KOPT-K1 (cell line): Measurements from ENCODE around the gene MYH9.

Experiments used
- H3K27ac ChIP-seq: fragments of 200-600 bp; sonication (generic); 2 replicates; pipeline ENCODE4 v1.5.1; 2016; ENCODE audit warnings: antibody characterized with exemption, mild to moderate bottlenecking, low read depth, low read length; ENCODE audit not compliant: poor library complexity, severe bottlenecking
- H3K36me3 ChIP-seq: fragments of 200-600 bp; sonication (generic); 2 replicates; pipeline ENCODE4 v1.5.1; 2017; ENCODE audit warnings: antibody characterized with exemption, mild to moderate bottlenecking, low read length, moderate library complexity; ENCODE audit not compliant: insufficient read depth
- H3K9me3 ChIP-seq: fragments of 200-600 bp; sonication (generic); 2 replicates; pipeline ENCODE4 v1.5.1; 2017; ENCODE audit warnings: antibody characterized with exemption, low read length, mild to moderate bottlenecking; ENCODE audit not compliant: insufficient read depth, poor library complexity, severe bottlenecking

MYH9 gene

DNA sequence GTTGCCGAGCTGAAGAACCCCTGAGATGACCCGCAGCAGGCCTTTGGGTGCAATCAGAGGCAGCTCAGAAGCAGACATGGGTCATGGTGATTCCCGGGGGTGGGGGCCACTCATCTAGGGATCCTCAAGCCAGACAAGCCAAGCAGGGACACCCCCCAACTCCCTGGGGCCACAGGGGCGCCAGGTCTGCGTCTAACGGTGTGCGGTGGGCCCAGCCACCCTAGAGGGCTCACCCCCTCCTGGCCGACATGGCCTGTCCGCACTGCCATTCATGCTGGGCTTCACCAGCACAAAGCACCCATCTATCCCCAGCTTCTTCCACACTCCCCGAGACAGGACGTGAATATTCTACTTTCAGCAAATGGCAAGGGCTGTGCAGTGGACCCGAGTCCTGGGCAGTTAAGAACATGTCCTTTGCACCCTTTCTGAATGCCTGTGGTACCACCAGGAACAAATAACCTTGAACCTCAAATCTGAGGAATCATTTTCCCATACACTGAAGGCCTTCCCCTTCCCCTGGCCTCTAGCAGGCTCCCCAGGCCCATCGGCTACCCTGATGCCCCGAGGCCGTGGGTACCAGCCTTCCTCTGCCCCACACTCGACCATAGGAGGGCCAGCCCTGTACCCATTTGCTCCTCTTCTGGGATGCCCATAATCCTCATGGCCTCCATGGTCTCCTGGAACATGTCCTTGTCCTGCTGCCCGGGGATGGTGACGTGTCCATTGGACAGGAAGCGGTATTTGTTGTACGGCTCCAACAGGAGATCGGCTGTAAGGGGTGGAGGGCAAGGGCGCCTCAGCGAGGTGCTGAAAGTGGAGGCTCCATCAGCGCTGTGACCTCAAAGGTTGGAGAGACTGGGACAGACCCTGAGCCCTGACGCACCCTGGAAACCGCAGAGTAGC lies 67.9 kb downstream of the MYH9 start:
- Histone ChIP-seq H3K27ac (no peak overlapping the region), H3K36me3 (peaks cover 100% of the 10 kb centered on the region), H3K9me3 (no peaks in the 10 kb centered on the region)

GRCh38 chr22:36318442-36318841 lies 69.3 kb downstream of the MYH9 start:
- H3K36me3 ChIP-seq = peaks cover 100% of the 10 kb centered on the region
- no peak overlapping the region for H3K27ac ChIP-seq

DNA sequence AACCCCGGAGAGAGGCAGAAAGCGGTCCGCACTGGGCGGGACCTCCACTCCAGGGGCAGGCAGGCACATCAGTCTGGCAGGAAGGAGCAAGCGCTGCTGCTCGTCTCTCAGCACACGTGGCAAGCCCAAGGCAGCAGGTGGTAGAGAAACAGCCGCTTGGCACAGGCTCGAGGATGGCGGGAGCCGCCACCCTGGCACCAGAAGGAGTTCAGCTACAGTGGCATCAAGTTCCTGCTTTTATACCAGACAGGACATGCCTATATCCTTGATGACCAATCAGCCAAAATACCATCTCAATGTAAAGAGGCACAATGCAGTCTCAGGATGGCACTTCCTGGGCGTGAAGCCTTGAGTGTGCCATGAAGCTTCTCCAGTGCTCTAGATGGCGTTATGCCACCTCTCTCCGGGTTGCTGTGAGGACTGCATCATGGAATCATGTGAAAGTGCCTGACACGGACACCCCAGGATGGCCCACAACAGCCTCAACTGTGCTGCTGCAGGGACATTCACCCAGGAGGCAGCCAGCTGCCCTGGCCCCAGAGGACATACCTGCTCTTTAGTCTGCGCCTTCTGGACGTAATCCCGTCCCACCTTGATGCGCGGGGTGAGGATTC lies 70.0 kb downstream of the MYH9 start:
- Histone ChIP-seq H3K36me3 (peaks cover 100% of the 10 kb centered on the region), H3K27ac (no peak overlapping the region), H3K9me3 (no peaks in the 10 kb centered on the region)

More at GRCh38 chr22:36318442-36318841, 69.3 kb downstream of the MYH9 start:
- H3K9me3 ChIP-seq = no peaks in the 10 kb centered on the region

DNA sequence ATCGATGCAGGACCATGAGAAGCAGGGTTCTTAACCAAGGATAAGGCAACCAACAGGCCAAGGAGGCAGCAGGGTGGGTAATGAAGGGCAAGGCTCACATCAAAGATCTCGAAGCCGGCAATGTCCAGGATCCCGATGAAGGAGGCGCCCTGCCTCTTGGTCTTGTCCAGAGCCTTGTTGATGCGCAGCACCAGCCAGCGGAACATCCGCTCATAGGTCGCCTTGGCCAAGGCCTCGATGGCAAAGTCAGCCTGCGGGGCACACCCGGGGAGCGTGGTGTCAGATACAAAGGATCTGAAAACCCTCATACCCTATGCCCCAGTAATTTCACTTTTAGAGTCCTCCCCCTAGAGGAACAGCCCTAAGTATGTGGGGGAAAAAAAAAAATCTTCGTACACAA lies 71.3 kb downstream of the MYH9 start:
- H3K27ac ChIP-seq = no peak overlapping the region
- peaks cover 100% of the 10 kb centered on the region for H3K36me3 ChIP-seq
- no peaks in the 10 kb centered on the region for H3K9me3 ChIP-seq

DNA sequence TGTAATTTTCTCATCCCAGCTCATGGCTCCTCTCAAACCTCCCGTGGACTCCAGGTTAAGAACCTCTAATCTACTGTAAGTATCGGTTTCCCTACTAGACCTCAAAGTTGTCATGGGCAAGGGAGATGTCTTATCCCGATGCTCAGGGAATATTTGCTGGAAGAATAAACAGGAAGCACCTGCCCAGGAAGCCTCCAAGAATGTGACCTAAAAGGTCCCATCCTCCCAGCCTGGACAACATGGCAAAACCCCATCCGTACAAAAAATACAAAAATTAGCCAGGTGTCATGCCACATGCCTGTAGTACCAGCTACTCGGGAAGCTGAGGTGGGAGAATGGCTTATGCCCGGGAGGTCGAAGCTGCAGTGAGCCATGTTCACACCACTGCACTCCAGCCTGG lies 72.4 kb downstream of the MYH9 start:
- Histone ChIP-seq H3K27ac (no peak overlapping the region), H3K36me3 (peaks cover 100% of the 10 kb centered on the region), H3K9me3 (no peaks in the 10 kb centered on the region)

DNA sequence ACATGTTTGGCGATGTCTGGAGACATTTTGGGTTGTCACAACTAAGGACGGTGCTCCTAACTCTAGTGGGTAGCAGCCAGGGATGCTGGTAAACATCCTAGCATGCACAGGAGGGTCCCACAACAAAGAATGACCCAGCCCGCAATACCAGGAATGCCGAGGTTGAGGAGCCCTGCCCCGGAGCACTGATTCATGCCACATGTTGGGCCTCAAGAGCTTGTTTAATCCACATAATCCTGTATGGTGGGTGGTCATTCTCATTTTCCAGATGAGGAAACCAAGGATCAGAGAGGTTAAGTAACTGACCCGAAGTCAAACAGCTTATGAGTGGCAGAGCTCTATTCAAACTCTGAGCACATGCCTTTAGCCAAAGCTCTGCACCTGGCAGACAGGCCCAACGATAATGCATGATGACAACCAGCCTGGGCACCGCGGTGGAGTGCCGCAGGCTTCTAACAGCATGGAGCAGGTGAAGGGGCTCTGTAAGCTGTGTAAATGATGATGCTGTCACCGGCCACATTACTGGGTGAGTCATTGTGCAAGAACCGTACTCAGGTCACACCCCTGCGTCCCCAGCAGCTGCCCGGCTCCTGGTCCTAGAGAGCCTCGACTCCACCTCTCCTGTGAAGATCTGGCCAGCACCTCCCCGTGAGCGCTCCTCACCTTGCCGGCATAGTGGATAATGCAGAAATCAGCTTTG lies 76.2 kb downstream of the MYH9 start:
- no peaks in the 10 kb centered on the region for H3K9me3 ChIP-seq
- H3K27ac ChIP-seq = no peak overlapping the region
- H3K36me3 ChIP-seq = peaks cover 100% of the 10 kb centered on the region

- Histone ChIP-seq H3K36me3 (peaks cover 100% of the 10 kb centered on the region), H3K9me3 (no peaks in the 10 kb centered on the region), H3K27ac (no peak overlapping the region)
Measured at GRCh38 chr22:36308880-36309279, 78.9 kb downstream of the MYH9 start.

DNA sequence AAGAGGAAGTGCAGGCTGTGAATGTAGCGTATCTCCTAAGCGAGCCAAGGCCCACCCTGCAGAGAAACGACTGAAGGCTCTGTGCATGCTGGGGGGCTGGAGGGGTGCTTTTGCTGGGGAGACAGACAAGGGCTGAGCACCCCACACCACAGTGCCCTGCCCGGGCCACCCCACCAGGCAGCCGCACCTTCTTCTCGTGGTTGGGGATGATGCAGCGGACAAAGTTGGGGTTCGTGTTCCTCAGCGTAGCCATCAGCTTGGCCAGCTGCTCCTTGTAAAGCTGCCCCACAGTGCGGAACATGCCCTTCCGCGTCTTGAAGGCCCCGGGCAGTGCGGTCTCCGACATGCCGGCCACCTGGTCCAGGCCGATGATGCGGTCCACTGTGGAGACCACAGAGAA lies 81.5 kb downstream of the MYH9 start:
- peaks cover 100% of the 10 kb centered on the region for H3K36me3 ChIP-seq
- no peaks in the 10 kb centered on the region for H3K9me3 ChIP-seq
- no peak overlapping the region for H3K27ac ChIP-seq

DNA sequence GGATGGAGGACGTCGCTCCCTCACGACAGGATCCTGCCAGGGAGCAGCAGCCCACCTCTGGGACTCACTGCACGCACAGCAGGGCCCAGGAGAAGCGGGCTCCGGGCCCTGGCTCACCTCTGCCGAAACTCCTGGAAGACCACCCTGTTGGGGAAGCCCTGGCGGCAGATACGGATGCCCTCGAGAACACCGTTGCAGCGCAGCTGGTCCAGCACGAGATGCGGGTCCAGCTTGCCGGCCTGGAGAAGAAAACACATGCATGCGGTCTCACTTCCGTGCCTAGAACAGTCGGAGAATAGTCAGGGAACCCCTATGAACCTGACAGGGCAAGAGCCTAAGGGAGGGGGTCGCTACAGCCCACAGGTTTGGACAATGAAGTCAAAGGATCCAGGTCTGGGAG lies 82.0 kb downstream of the MYH9 start:
- Histone ChIP-seq H3K9me3 (no peaks in the 10 kb centered on the region), H3K27ac (no peak overlapping the region), H3K36me3 (peaks cover 100% of the 10 kb centered on the region)

GRCh38 chr22:36304429-36304828 lies 83.3 kb downstream of the MYH9 start:
- Histone ChIP-seq H3K27ac (no peak overlapping the region), H3K9me3 (no peaks in the 10 kb centered on the region), H3K36me3 (peaks cover 100% of the 10 kb centered on the region)

GRCh38 chr22:36303874-36304273 lies 83.9 kb downstream of the MYH9 start:
- Histone ChIP-seq H3K9me3 (no peaks in the 10 kb centered on the region), H3K27ac (no peak overlapping the region), H3K36me3 (peaks cover 100% of the 10 kb centered on the region)

GRCh38 chr22:36303115-36303467 lies 84.7 kb downstream of the MYH9 start:
- no peak overlapping the region for H3K27ac ChIP-seq
- peaks cover 100% of the 10 kb centered on the region for H3K36me3 ChIP-seq
- H3K9me3 ChIP-seq = no peaks in the 10 kb centered on the region

DNA sequence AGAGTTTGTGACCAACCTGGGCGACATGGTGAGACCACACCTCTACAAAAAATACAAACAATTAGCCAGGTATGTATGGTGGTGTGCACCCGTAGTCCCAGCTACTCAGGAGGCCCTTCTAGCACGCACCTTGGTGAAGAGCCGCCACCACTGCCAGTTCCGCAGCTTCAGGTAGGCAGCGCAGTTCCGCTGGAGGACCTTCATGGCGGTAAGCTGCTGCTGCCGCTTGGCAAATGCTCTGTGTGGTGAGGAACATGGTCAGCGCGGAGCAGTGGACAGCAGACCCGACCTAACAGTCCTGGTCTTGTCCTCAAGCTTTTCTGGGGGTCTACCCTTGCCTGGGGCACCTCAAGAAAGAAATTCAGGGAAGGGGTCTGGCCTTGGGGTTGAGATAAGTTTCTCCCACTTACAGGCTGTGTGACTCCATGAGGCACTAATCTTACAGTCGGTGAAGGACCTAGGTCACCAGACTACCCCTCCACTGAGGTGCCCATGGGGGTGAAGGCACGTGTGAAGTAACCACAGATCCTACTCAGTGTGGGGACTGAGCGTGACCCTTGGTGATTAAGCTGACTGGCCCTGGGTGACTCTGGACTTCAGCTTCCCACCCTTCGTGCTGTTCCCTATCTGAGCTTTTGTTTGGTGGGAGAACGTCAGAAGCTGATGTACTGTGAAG lies 85.2 kb downstream of the MYH9 start:
- H3K27ac ChIP-seq = no peak overlapping the region
- H3K9me3 ChIP-seq = no peaks in the 10 kb centered on the region
- peaks cover 100% of the 10 kb centered on the region for H3K36me3 ChIP-seq

DNA sequence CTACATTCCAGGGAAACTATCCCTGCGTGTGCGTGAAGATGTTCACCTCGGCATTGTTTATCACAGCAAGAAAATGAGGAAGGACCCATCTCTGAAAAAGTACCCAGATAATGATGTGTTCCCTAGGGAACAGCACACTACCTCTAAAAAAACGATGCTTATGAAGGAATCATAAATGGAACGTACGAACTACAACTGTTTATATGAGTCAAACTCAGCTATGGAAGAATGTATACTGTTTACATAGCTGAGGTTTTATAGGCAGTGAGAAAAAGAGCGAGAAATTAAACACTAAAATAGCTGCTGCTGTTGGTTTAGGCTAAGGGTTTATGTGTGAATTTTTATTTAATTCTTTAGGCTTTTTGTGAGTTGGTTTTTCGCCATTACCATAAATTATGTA lies 85.9 kb downstream of the MYH9 start:
- H3K27ac ChIP-seq = no peak overlapping the region

DNA sequence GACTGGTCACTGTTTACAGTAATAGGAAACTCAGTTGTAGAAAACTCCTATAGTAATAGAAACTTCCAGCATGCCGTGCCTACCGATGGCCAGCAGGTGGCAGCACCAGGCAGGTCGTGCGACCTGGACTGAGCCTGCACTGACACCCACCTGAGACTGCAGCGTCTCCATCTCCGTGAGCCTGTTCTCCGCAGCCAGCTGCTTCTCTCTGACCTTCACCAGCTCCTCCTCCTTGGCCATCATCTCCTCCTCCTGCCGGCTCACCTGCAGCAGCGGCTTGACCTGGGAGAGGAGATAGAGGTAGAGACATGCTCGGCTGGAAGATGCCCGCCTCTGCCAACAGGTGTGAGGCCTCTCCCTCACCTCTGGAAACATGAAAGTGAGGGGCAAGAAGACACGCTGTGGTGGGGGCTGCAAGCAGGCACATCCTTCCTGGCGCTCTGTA lies 86.4 kb downstream of the MYH9 start:
- Histone ChIP-seq H3K36me3 (peaks cover 100% of the 10 kb centered on the region), H3K27ac (no peak overlapping the region), H3K9me3 (no peaks in the 10 kb centered on the region)

More for the DNA sequence above, 85.9 kb downstream of the MYH9 start:
- H3K36me3 ChIP-seq = peaks cover 100% of the 10 kb centered on the region
- no peaks in the 10 kb centered on the region for H3K9me3 ChIP-seq
